Measurements from ENCODE around the gene ZNF284.

Gene ZNF284

DNA sequence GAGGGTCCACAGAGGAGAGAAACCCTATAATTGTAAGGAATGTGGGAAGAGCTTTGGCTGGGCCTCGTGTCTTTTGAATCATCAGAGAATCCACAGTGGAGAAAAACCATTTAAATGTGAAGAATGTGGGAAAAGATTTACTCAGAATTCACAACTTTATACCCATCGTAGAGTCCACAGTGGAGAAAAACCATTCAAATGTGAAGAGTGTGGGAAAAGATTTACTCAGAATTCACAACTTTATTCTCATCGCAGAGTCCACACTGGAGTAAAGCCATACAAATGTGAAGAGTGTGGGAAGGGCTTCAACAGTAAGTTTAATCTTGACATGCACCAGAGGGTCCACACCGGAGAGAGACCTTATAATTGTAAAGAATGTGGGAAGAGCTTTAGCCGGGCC lies 60.0 kb downstream of the ZNF284 start:
- peaks cover 41% of the 10 kb centered on the region for H3K36me3 ChIP-seq (ENCODE audit: insufficient read depth, low read length)
- H2AFZ ChIP-seq (ENCODE audit: low read depth, low read length) = no peak overlapping the region
- peaks cover 16% of the 10 kb centered on the region for H3K4me1 ChIP-seq (ENCODE audit: insufficient read depth, low read length)
- no peaks in the 10 kb centered on the region for H3K27me3 ChIP-seq (ENCODE audit: insufficient read depth, low read length)
- H3K9me3 ChIP-seq (ENCODE audit: low read length) = peaks cover 39% of the 10 kb centered on the region
- H3K4me3 ChIP-seq (ENCODE audit: low read length) = no peak overlapping the region

Measured in neuron (in vitro differentiated cells).